GM12864 (cell line): ENCODE data around the gene TAS2R39.
A peak's percentile ranks its signal among the peaks of the same experiment; 100 is the strongest.
"Not testable (repeated sequence)": the region's sequence is repeated elsewhere in the genome, so short reads cannot be mapped to it uniquely, and the experiment has no call there.

ENCODE experiments used
- DNase-seq: peaks from one replicate; pipeline ENCODE4 v3.0.0-alpha.2; 2011; ENCODE audit warnings: low read depth
- H3K4me3 ChIP-seq: 2 replicates; pipeline ENCODE4 v1.5.1; 2011; ENCODE audit warnings: mild to moderate bottlenecking, low read depth, low read length, control low read depth
- TF ChIP-seq, protein P1 (sequence below): IDR thresholded peaks from 2 replicates; pipeline ENCODE4 v1.5.1; 2011; ENCODE audit warnings: low read depth, mild to moderate bottlenecking, moderate library complexity, low read length, control low read depth, inconsistent platforms; ENCODE audit errors: missing control alignments

The TAS2R39 gene

DNA sequence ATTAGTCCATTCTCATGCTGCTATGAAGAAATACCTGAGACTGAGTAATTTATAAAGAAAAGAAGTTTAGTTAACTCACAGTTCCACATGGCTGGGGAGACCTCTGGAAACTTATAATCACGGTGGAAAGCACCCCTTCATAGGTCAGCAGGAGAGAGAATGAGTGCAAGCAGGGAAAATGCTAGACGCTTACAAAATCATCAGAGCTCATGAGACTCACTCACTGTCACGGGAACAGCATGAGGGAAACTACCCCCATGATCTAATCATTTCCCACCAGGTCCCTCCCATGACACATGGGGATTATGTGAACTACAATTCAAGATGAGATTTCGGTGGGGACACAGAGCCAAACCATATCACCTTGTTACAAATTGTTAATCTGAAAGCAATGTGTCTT, 15.8 kb downstream of the TAS2R39 start:
- TF ChIP-seq, protein P1, sequence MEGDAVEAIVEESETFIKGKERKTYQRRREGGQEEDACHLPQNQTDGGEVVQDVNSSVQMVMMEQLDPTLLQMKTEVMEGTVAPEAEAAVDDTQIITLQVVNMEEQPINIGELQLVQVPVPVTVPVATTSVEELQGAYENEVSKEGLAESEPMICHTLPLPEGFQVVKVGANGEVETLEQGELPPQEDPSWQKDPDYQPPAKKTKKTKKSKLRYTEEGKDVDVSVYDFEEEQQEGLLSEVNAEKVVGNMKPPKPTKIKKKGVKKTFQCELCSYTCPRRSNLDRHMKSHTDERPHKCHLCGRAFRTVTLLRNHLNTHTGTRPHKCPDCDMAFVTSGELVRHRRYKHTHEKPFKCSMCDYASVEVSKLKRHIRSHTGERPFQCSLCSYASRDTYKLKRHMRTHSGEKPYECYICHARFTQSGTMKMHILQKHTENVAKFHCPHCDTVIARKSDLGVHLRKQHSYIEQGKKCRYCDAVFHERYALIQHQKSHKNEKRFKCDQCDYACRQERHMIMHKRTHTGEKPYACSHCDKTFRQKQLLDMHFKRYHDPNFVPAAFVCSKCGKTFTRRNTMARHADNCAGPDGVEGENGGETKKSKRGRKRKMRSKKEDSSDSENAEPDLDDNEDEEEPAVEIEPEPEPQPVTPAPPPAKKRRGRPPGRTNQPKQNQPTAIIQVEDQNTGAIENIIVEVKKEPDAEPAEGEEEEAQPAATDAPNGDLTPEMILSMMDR = no peak
- H3K4me3 ChIP-seq = no peak overlapping the region
- no peak for DNase-seq

DNA sequence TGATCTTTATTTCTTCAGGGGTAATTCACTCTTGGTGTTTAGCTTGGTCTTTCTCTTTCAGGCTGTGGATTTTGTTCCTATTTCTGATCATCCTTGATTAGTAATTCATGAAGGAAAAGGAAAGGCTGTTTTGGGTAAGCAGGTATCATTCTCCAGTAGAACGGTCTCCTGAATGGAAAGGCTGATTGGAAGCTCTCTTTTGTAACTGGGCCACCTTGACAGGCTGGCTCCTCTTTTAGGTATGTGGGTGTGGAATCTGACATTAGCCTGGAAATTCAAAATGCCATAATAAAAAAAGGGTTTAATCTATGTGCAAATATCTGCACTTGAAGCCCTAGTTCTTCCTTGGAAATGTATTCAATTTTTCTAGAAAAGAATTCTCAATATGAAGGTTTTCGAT, 18.9 kb downstream of the TAS2R39 start:
- no peak overlapping the region for H3K4me3 ChIP-seq
- TF ChIP-seq, protein P1 = no peak
- no peak for DNase-seq

DNA sequence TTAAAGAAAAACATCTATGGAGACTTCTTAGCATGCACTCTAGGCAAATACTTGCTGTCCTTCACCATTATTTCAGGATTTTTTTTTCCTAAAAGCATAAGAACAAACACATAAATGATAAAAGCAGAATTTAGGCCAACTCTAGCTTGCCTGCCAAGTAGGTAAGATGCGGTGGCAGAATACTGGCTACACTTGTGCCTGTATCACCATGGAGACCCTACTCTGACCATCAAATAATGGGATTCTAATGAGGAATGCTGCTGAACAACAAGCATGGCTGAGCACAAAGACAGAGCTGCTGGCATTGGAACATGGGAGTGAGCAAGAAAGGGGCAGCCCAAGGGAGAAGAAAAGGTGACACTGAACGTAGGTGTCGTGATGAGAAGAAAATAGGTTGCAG, 20.2 kb downstream of the TAS2R39 start:
- TF ChIP-seq, protein P1 = no peak
- no peak for DNase-seq
- H3K4me3 ChIP-seq = no peak overlapping the region

DNA sequence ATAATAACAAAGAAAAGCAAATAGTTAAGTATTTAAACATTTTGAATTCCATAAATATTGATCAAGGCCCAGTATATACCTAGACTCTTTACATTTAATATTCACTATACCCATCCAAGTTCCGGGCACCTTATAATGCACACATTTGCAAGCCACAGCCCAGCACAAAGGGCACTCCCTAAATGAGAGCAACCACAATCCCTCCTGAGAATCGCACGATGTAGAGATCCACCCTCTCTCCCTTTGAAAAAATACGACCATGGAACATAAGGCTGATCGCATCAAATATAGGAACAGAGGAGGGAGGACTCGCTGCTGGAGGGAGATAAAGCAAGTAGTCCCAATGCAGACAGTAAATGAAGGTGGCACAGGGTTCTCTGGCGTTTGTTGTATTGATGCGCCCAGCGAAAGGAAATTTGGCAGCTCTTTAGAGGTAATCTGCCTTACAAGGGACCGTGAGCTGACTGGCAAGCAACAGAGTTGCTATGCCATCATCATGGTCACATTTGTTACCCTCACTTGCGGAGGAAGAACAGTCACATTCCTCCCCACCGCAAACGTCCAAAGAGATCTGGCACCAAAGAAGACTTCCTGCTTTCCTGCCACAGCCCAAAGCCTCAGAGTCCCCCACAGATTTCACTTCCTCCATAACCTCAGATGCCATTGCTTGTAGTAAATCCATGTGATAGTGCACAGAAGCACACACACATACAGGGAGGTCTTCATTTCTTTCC, 22.5 kb downstream of the TAS2R39 start:
- H3K4me3 ChIP-seq = no peak overlapping the region; the same call in 1 of the 2 replicates
- TF ChIP-seq, protein P1 = no peak
- DNase-seq = peak; percentile 45

DNA sequence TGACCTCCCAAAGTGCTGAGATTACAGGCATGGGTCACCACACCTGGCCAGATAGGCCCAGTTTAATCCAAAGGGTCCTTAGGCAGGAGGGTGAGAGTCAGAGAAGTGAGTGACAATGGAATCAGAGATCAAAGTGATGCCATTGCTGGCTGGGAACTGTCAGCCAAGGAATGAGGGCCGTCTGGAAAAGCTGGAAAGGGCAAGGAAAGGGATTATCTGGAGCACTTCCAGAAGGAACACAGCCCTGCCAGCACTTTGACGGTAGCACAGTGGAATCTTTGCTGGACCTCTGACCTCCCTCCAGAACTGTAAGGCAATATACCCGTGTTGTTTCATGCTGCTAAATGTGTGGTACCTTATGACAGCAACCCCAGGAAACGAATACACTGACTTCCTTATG, 27.3 kb downstream of the TAS2R39 start:
- no peak for DNase-seq
- no peak overlapping the region for H3K4me3 ChIP-seq
- TF ChIP-seq, protein P1 = no peak

DNA sequence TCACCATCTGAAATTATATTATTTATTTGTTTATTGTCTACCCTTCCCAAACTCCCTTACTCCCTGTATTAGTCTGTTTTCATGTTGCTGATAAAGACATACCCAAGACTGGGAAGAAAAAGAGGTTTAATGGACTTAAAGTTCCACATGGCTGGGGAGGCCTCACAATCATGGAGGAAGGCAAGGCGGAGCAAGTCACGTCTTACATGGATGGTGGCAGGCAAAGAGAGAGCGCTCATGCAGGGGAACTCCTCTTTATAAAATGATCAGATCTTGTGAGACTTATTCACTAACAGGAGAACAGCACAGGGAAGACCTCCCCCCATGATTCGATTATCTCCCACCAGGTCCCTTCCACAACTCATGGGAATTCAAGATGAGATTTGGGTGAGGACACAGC, 30.3 kb downstream of the TAS2R39 start:
- H3K4me3 ChIP-seq, DNase-seq: not testable (repeated sequence)

DNA sequence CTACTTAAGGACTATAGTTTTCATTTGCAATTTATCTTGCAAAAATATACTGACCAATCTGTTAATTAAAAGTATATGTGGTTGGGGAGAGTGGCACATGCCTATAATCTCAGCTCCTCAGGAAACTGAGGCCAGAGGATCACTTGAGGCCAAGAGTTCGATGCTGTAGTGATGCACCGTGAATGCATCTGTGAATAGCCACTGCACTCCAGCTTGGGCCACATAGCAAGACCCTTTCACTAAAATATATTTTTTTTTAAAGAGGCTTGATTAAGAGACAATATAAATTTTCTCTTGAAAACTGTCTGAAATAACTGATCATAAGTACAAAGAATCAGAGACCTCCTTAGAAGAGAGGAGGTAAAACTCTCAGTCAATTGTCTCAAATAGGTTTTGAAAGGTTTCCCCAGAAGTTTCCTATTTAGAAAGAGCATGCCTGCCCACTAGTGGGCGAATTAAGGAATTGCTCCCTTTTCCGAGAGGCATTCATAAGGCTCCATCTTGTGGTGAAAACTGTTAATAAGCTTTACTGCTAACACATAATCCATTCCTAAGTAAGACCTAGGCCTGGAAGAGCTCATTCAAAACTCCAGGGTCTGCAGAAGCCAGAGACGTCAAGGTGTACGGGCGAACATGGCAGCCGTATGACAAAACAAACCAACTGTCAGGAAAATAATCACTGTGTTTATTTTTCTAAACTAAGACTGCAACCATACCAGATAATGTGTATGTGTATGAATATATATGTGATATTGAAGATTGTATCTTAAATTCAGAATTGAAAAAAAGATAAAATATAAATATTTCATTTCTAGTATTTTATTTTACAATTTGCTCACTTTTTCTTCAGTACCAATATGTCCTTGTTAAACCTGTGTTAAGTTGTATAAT, 31.8 kb downstream of the TAS2R39 start:
- peak; percentile 64 for DNase-seq
- TF ChIP-seq, protein P1 = peak; percentile 99
- H3K4me3 ChIP-seq = no peak overlapping the region
